GM18526 (cell line): ENCODE measurements around the gene TMEM255A.

Experiments used
- POLR2A ChIP-seq: IDR thresholded peaks from 3 replicates; pipeline ENCODE4 v1.6.1; 2011; ENCODE audit not compliant: insufficient read length; ENCODE audit errors: extremely low read depth

The TMEM255A gene

GRCh38 chrX:120290107-120290506 is 21.2 kb downstream of the TMEM255A start:
- no peak for TF ChIP-seq POLR2A

GRCh38 chrX:120287513-120288112 is 23.6 kb downstream of the TMEM255A start:
- TF ChIP-seq POLR2A = no peak

- TF ChIP-seq POLR2A = no peak
Observed at GRCh38 chrX:120286733-120287512, 24.3 kb downstream of the TMEM255A start.

GRCh38 chrX:120282697-120283096 is 28.6 kb downstream of the TMEM255A start:
- TF ChIP-seq POLR2A = no peak

- no peak for TF ChIP-seq POLR2A
Observed at GRCh38 chrX:120281761-120282160, 29.5 kb downstream of the TMEM255A start.

- TF ChIP-seq POLR2A = no peak
Observed at GRCh38 chrX:120281021-120281624, 30.1 kb downstream of the TMEM255A start.

- no peak for TF ChIP-seq POLR2A
Observed at GRCh38 chrX:120274958-120275357, 36.3 kb downstream of the TMEM255A start.

GRCh38 chrX:120274145-120274544 is 37.1 kb downstream of the TMEM255A start:
- no peak for TF ChIP-seq POLR2A

GRCh38 chrX:120271218-120271617 is 40.0 kb downstream of the TMEM255A start:
- TF ChIP-seq POLR2A = no peak

- no peak for TF ChIP-seq POLR2A
Observed at GRCh38 chrX:120270567-120270966, 40.7 kb downstream of the TMEM255A start.

GRCh38 chrX:120269373-120270035 is 41.8 kb downstream of the TMEM255A start:
- no peak for TF ChIP-seq POLR2A

GRCh38 chrX:120264341-120264740 is 46.9 kb downstream of the TMEM255A start:
- no peak for TF ChIP-seq POLR2A

- TF ChIP-seq POLR2A = no peak
Observed at GRCh38 chrX:120262859-120263708, 48.2 kb downstream of the TMEM255A start.

GRCh38 chrX:120260369-120260768 is 50.9 kb downstream of the TMEM255A start:
- TF ChIP-seq POLR2A = no peak

GRCh38 chrX:120253784-120254183 is 57.5 kb downstream of the TMEM255A start:
- no peak for TF ChIP-seq POLR2A
